Activated CD4-positive, alpha-beta T cell treated with anti-CD3 and anti-CD28 coated beads for 1 hour (primary cell): ENCODE data around the gene MAG.

Source experiments
- DNase-seq: peaks from one replicate; pipeline ENCODE4 v3.0.0-alpha.2; 2020

The MAG gene

DNA sequence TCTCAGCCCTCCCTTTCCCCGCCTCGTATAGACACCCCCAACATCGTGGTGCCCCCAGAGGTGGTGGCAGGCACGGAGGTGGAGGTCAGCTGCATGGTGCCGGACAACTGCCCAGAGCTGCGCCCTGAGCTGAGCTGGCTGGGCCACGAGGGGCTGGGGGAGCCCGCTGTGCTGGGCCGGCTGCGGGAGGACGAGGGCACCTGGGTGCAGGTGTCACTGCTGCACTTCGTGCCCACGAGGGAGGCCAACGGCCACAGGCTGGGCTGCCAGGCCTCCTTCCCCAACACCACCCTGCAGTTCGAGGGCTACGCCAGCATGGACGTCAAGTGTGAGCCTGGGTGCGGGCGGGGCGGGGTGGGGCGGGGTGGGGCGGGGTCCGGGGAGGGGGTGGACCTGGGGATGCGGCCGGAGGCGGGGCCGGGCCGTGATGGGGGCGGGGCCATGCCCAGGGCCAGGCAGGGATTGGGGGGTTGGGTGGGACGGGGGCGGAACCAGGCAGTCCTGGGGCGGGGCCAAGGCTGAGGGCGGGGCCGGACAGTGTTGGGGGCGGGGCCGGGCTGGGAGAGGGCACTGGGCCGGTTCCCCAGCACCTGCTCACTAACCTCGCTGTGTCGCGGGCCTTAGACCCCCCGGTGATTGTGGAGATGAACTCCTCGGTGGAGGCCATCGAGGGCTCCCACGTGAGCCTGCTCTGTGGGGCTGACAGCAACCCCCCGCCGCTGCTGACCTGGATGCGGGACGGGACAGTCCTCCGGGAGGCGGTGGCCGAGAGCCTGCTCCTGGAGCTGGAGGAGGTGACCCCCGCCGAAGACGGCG, 7.8 kb downstream of the MAG start:
- DNase-seq = no peak

DNA sequence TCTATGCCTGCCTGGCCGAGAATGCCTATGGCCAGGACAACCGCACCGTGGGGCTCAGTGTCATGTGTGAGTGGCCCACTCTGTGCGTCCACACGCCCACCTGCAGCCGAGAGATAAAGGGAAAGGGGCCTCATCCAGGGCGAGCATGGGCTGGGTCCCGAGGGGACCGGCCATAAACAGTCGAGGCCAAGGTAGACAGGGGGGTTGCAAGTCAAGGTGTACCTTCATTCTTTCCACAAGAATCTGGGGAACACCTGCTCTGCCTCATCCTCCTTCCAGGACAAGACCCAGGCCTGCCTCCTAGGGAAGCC, 8.3 kb downstream of the MAG start:
- no peak for DNase-seq

DNA sequence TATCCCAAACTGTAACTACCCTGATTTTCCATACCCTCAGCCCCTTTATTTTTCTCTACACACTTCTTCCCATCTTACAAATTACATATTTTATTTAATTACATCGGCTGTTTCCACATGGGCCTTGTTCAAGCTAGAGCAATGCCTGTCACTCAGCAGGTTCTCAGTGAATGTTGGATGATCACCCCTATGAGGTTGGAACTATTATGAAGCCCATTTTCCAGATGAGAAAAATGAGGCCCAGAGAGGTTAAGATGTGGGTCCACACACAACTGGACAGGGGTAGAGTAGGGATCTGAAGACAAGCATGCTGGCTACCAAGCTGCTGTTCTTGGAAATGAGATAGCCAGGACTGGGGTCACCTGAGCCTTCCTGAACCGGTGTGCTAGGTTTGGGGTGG, 10.0 kb downstream of the MAG start:
- DNase-seq = no peak

DNA sequence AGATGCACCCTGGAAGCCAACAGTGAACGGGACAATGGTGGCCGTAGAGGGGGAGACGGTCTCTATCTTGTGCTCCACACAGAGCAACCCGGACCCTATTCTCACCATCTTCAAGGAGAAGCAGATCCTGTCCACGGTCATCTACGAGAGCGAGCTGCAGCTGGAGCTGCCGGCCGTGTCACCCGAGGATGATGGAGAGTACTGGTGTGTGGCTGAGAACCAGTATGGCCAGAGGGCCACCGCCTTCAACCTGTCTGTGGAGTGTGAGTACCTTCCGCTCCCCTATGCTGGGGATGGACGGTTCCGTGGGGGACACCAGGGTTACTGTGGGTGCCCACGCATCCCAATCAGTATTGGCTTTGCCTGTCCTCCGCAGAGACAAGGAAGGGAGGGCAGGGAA, 10.5 kb downstream of the MAG start:
- DNase-seq = no peak

DNA sequence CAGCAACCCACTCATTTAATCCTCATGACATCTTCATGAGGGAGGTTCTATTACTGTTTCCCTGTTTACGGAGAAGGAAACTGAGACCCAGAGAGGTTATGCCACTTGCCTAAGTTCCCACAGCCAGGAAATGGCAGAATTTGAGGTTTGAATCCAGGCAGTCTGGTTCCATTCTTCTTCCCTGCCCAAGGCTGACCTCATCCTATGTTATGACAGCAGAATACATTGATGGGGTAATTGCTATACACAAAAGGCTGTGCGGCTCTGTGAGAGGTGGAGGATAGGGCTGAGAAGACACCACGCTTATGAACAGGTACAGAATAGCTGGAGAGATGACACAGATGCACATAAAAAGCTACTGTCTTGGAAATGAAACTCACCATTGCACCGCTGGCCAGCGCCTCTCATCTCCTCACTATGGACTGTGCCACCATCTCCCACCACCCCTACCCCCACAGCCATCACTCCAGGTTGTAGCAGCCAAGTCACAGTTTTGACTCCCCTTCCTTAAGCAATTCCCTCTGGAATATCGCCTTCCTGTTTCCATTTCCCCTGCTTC, 11.5 kb downstream of the MAG start:
- no peak for DNase-seq

DNA sequence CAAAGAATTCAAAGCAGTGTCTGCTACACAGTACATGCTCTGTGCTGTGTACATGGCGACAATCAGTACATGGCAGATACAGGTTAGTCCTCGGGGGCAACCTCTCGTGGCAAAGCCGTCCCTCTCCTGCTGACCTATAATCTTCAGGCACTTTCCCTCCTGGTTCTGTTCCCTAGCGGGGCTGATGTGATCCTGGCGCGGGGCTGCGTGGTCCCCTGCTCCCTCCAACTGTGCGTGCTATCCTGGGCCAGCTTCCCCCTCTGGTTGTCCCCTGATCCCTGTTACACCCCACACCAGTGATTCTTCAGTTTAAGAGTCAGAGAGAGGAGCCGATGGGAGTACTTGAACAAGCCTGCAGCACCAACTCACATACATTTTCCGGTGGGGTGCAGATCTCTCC, 12.1 kb downstream of the MAG start:
- DNase-seq = no peak

DNA sequence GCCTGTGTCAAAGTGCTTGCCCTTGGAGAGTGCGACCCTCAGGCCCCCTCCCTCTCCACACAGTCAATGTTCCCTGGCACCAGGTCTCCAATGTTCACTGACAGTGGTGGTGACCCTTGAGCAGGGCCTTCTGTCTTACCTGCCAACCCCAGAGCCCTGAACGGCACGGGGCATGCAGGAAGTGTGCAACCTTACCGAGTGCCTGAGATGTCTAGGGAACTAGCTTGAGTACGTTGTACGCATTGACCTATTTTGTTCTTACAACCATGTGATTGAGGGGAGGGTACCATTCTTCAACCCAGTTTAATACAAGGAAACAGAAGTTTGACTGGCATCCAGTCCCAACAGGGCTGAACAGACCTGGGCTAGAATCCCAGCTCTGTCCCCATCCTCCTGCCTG, 13.2 kb downstream of the MAG start:
- no peak for DNase-seq

DNA sequence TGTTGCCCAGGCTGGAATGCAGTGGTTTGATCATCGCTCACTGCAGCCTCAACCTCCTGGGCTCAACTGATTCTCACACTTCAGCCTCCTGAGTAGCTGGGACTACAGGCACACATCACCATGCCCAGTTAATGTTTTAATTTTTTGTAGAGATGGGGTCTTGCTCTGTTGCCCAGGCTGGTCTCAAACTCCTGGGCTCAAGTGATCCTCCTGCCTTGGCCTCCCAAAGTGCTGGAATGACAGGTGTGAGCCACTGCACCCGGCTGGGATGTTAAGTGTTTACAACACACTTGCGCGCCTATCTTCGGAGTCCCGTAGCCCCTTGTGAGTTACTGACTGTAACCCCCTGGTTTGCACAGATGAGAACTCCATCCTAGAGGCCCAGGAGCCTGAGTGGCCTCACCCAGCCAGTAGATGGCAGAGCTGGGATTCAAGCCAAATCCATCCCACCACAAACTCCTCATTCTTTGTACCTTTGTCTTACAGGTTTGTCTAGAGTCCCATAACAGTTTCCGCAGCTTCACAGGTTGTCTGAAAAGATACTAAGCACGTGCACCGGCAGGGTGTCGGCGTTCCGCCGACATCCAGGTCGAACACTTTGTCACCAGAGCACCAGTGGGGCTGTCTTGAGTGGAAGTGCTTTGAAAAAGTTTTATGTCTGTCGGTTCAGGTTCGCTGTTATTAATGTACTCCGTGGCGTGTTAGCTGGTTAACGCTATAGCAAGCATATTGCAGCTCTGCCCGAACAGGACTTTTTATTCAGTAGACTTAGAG, 14.7 kb downstream of the MAG start:
- DNase-seq = no peak

DNA sequence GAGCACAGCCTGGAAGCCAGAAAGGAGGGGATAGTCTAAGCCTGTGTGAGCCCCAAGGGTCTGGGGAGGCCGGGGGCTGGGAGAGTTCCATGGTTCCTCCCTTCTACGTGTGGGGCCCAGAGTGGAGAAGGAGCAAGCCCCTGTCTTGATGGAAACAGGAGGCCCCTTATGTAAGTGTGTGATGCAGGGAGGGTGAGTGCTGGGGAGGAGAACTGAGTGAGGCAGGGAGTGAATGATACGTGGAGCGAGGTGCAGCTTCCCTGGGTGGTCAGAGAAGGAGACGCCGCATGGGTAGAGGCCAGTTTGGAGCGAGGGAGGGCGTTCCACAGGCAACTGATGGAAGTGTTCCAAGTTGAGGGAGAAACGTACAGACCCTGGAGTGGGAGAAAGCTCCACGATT, 16.0 kb downstream of the MAG start:
- no peak for DNase-seq

DNA sequence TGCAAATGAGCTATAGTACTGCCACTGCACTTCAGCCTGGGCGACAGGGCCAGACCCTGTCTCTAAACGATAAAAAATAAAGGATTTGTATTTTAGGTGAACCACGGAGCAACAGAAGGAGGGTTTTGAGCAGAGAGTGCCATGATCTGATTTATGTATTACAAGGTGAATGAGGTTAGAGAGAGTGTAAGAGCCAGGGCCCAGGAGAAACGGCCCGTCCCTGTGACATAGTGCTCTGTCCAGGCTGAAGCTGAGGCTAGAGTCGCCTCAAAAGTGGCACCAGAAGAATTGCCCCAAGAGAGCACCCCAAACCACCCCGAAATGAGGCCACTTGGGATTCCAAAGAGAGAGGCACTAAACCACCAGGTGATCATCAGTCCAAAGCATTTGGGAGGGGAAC, 16.9 kb downstream of the MAG start:
- no peak for DNase-seq

DNA sequence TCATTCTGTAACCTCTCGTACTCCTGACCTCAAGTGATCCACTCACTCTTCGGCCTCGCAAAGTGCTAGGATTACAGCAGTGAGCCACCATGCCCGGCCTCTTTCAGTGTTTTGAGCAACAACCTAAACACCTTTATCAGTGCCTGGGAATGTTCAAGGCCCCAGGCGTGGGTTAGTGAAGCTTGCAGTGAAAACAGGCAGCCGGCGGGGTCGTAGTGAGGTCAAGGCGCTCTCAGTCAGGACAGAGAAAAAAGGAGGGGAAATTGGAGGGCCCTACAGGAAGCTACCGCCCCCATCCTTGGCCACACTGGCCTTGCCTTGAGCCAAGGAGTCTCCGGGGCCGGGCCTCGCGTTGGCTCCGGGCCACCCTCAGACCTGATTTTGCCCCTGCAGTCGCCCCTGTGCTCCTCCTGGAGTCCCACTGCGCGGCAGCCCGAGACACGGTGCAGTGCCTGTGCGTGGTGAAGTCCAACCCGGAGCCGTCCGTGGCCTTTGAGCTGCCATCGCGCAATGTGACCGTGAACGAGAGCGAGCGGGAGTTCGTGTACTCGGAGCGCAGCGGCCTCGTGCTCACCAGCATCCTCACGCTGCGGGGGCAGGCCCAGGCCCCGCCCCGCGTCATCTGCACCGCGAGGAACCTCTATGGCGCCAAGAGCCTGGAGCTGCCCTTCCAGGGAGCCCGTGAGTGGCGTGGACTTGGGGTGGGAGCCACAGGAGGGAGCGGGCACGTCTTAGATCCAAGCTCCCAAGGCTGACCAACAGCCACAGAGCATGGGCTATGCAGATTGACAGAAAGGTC, 17.7 kb downstream of the MAG start:
- DNase-seq = no peak

DNA sequence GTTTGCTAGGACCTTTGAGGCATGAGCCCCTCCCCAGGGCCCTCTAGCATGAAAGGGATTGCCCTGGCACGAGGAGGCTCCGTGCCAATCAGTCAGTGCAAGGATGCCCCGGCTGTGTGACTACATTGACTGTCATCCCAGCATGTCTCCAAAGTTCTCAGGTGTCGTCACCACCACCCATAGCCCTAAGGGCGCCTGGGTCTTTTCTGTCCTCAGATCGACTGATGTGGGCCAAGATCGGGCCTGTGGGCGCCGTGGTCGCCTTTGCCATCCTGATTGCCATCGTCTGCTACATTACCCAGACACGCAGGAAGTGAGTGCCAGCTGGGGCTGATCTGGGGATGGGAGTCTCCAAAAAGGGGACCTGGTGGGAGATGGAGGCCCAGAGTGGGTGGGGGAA, 18.4 kb downstream of the MAG start:
- DNase-seq = no peak

DNA sequence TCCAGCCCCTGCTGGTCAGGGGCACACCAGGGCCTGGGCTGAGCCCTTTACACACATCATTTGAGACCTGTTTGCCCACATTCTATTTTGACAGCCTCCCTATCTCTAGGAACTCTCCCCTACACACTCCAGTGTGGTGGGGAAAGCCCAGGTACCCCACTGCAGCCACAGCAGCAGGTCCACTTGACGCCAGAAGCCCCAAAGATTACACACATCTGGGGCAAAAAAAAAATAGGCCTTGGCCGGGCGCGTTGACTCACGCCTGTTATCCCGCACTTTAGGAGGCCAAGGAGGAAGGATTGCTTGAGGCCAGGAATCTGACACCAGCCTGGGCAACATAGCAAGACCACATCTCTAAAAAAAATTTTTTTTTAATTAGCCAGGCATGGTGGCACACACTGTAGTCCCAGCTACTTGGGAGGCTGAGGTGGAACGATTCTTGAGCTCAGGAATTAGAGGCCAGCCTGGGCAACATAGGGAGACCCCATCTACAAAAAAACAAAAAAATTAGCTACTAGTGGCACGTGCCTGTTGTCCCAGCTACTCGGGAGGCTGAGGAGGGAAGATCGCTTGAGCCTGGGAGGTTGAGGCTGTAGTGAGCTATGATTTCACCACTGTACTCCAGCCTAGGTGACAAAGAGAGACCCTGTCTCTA, 19.0 kb downstream of the MAG start:
- no peak for DNase-seq

DNA sequence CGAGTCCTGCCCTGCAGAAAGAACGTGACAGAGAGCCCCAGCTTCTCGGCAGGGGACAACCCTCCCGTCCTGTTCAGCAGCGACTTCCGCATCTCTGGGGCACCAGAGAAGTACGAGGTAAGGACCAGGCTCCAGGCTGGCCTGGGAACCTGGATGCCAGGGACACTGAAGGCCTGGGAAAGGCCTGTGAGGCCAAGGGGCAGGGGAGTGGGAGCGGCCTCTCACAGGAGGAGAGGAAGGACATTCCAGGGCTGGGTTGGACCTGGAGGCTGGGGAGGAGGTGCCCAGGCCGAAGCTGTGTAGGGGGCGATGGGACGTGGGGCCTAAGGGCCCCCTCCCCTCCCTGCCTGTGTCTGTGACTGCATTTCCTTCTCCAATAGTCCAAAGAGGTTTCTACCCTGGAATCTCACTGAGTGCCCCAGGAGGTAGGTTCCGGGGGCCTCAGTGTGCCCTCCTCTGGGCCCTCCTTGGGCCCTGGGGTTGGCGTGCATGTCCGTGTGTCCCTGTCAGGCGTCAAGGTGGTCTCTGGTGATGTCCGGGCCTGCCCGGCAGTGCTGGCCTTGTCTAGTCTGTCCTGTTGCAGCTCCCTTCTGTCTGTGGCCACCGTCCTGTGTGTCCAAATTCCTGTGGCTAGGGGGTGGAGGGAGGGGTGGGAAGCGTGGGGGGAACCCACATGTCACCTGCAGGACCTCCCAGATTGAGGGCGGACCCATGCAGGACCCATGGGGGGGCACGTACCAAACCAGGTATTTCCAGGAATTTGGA, 20.1 kb downstream of the MAG start:
- DNase-seq = no peak

DNA sequence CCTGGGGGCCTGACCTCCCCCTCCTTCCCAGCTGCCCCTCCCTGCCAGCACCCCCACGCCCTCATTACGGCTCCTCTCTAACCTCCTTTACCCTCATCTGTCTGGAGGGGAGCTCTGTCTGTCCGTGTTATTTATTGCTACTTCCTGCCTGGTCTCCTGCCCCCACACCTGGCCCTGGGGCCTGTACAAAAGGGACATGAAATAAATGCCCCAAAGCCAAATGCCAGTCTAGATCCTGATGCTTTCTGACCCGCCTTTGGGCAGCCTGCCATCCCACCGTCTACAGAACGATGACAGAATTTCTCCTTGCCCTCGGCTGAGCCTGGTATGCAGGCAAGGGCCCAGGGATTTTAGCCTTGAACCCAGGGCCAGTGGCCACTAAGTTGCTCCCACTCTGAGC, 21.6 kb downstream of the MAG start:
- DNase-seq = no peak

DNA sequence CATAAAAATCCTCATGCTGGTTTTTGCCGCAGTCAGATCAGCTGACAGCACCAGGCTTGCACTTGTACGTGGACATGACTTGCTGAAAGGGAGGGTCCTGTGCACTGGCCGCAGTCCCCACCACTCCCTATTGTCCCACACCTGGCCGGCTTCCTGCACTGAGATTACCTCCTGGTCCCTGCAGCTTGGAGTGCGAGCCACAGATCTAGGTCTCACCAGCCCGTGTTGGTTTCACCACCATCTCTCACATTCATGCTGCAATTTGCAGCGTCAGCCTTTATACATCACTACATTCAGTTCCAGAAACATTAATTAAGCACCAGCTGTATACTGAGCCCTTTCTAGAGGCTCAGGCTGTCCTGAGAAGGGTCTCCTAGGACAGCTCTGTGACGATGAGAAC, 22.1 kb downstream of the MAG start:
- no peak for DNase-seq

DNA sequence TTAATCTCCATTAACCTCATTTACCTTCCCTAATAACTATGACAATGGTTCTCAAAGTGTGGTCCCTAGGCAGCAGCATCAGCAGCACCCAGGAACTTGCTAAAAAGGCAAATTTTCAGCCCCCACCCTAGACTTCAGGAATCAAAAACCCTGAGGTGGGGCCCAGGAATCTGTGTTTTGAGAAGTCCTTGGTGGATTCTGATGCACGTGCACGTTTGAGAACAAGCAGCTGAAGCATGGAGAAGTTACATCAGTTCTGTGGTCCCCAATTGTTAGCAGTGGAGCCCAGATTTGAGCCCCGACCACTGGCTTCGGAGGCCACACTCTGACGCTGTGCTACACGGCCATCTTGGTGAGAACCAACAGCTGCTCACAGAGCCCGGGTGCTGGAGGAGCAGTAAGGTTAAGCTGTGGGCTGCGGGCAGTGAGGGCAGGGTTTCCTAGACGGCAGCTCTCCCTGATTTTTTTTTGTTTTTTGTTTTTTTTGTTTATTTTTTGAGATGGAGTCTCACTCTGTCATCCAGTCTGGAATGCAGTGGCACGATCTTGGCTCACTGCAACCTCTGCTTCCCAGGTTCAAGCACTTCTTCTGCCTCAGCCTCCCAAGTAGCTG, 23.0 kb downstream of the MAG start:
- DNase-seq = no peak

DNA sequence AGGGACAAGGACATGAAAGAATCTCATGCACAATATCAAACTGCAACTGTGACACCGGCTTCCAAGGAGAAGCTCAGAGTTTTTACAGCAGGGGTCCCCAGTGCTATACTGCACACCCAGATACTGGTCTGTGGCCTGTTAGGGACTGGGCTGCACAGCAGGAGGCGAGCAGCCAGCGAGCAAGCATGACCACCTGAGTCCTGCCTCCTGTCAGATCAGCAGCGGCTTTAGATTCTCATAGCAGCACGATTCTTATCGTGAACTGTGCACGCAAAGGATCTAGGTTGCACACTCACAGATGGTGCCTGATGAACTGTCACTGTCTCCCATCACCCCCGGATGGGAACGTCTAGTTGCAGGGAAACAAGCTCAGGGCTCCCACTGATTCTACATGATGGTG, 23.9 kb downstream of the MAG start:
- no peak for DNase-seq

DNA sequence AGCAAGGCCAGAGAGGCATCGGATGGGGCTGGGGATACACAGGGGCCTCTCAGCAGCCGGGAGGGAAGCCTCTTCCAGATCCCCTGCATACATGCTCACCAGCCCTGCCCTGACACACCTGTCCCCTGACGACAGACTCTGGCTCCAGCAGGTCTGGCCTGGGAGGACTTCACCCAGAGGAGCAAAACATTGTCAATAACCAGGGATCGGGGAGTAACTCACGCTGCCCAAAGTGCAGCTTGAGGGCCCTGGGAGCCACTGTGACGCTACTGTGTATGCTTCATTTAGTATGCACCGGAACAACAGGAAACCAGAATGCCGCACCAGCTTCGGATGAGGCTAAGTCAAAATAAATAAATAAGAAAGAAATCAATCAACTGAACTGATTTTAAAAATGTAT, 24.6 kb downstream of the MAG start:
- no peak for DNase-seq

DNA sequence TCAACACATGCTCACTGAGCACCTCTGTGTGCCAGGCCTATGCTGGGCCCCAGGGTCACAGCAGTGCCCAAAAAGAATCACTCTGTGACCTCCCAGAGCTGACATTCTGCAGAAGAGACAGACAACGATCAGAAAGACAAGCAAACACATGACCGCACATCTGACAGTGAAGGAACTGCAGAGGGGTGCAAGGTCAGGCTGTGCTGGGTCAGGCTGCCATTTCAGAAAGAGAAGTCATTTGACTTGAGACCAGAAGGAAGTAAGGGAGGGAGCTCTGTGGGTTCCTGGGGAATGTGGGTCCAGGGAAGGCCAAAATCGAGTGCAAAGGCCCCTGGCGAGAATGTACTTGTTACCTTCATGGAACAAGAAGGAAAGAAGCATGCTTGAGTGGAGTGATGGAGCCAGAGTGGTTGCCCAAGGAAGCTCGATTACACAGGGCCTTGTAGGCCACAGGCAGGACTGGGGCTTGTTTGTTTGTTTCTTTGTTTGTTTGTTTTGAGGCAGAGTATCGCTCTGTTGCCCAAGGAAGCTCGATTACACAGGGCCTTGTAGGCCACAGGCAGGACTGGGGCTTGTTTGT, 25.6 kb downstream of the MAG start:
- DNase-seq = no peak

DNA sequence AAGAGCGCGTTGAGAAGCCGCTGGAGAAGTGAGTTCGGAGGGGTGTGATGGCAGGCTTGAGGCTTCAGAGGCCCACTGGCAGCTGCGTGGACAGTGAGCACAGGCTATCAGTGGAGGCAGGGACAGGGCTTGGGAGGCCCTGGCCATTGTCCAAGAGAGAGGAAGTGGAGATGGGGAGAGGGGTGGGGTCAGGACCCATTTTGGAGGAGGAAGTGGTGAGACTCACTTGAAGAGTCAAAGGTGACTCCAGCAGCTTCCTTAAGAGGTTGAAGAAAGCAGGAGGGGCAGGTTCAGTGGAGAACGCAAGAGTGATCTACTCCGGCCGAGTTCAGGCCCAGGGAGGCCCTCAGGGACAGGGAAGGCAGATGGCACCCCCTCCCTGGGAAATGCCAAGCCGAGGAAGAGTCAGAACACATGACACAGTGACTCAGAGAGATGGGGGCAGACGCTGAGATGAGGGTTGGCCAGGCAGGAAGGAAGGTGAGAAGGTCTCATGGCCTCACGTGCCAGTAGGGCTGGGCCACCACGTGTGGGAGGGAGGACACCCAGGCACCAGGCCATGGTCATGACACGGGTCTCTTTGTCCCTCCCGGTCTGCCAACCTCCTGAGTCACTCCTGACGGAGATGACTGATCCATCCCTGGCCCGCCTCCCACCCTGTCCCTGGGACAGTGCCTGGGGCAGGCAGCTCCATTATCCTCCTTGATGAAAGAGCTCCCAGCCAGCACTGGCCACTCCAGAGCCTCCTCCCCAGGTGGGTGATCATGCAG, 26.9 kb downstream of the MAG start:
- DNase-seq = no peak
